Amniotic epithelial cell (primary cell): ENCODE data around the gene CDC20.
A peak's percentile ranks its signal among the peaks of the same experiment; 100 is the strongest.

ENCODE experiments used
- DNase-seq: peaks from one replicate; pipeline ENCODE4 v3.0.0-alpha.2; 2010; ENCODE audit warnings: low read depth

The CDC20 gene

GRCh38 chr1:43383449-43383848, 24.7 kb downstream of the CDC20 start:
- no peak for DNase-seq

- no peak for DNase-seq
Measured at GRCh38 chr1:43386676-43387075, 27.9 kb downstream of the CDC20 start.

- peak; percentile 25 for DNase-seq
Measured at GRCh38 chr1:43387976-43388599, 29.3 kb downstream of the CDC20 start.

- DNase-seq = no peak
Measured at GRCh38 chr1:43388613-43389012, 29.8 kb downstream of the CDC20 start.

GRCh38 chr1:43389326-43390313, 30.8 kb downstream of the CDC20 start, which contains the start of the genes MED8 and SZT2:
Gene MED8, minus strand, starts transcription at chr1:43389800. Its CDS starts 36 bp downstream, at chr1:43389764.
Gene SZT2, plus strand, starts transcription at chr1:43389899. Its CDS starts 70 bp downstream, at chr1:43389969.
- DNase-seq = peak; percentile 92

- no peak for DNase-seq
Measured at GRCh38 chr1:43392702-43393101, 33.9 kb downstream of the CDC20 start.

- DNase-seq = no peak
Measured at GRCh38 chr1:43395523-43395922, 36.7 kb downstream of the CDC20 start.

- DNase-seq = no peak
Measured at GRCh38 chr1:43396059-43396458, 37.3 kb downstream of the CDC20 start.

GRCh38 chr1:43398227-43398626, 39.4 kb downstream of the CDC20 start:
- no peak for DNase-seq

GRCh38 chr1:43400441-43400840, 41.7 kb downstream of the CDC20 start:
- DNase-seq = peak; percentile 18

- DNase-seq = no peak
Measured at GRCh38 chr1:43402089-43402865, 43.5 kb downstream of the CDC20 start.

- DNase-seq = no peak
Measured at GRCh38 chr1:43404353-43404752, 45.6 kb downstream of the CDC20 start.

GRCh38 chr1:43405219-43405875, 46.6 kb downstream of the CDC20 start:
- peak; percentile 92 for DNase-seq

- no peak for DNase-seq
Measured at GRCh38 chr1:43405876-43406234, 47.1 kb downstream of the CDC20 start.

GRCh38 chr1:43410571-43410970, 51.8 kb downstream of the CDC20 start:
- DNase-seq = no peak
